BLaER1 treated with 17β-estradiol and CSF1 and Interleukin-3, amounts not matched to agents 10 nM and 100 nM (cell line): ENCODE data around the gene PLAA.

Experiments used
- H3K27ac ChIP-seq, 11 experiments: shearing (Covaris generic); formaldehyde crosslinking; 2 replicates each; pipeline ENCODE4 v1.8.1; 2022
- H3K27me3 ChIP-seq, 11 experiments: shearing (Covaris generic); formaldehyde crosslinking; 2 replicates each; pipeline ENCODE4 v1.8.1; 2022
- H3K36me3 ChIP-seq, 11 experiments: shearing (Covaris generic); formaldehyde crosslinking; 2 replicates each; pipeline ENCODE4 v1.8.1; 2022
- H3K4me1 ChIP-seq, 10 experiments: shearing (Covaris generic); formaldehyde crosslinking; 2 replicates each; pipeline ENCODE4 v1.8.1; 2022
- H3K4me2 ChIP-seq, 11 experiments: shearing (Covaris generic); formaldehyde crosslinking; 2 replicates each; pipeline ENCODE4 v1.8.1; 2022
- H3K4me3 ChIP-seq, 10 experiments: shearing (Covaris generic); formaldehyde crosslinking; 2 replicates each; pipeline ENCODE4 v1.8.1; 2022
- H3K9ac ChIP-seq, 11 experiments: shearing (Covaris generic); formaldehyde crosslinking; 2 replicates each; pipeline ENCODE4 v1.8.1; 2022
- H3K9me3 ChIP-seq, 11 experiments: shearing (Covaris generic); formaldehyde crosslinking; replicated peaks in 1 of 11; 2 replicates each; pipeline ENCODE4 v1.8.1; 2022
- H4K20me1 ChIP-seq, 11 experiments: shearing (Covaris generic); formaldehyde crosslinking; 2 replicates each; pipeline ENCODE4 v1.8.1; 2022
- Cebpa-rat ChIP-seq, 11 experiments: shearing (Covaris generic); IDR thresholded peaks; 2 replicates each; pipeline ENCODE4 v1.8.1; 2022

The PLAA gene

GRCh38 chr9:26940779-26941178 is 6.3 kb downstream of the PLAA start:
- Histone ChIP-seq H4K20me1 (peaks cover 22 to 99% (median 81%) of the 10 kb centered on the region in 11 experiments; a peak in 21 of 22 replicates), H3K4me1 (peaks cover 5 to 45% (median 14%) of the 10 kb centered on the region in 10 experiments; a peak in 19 of 20 replicates), H3K4me2 (no peak overlapping the region), H3K4me3 (no peak overlapping the region), H3K27me3 (no peaks in the 10 kb centered on the region), H3K9me3 (peaks cover 7 to 48% (median 26%) of the 10 kb centered on the region in 11 experiments; a peak in 21 of 22 replicates), H3K9ac (no peak overlapping the region), H3K36me3 (peaks cover 10 to 90% (median 61%) of the 10 kb centered on the region in 11 experiments; a peak in 21 of 22 replicates), H3K27ac (no peak overlapping the region)
- TF ChIP-seq Cebpa-rat (IDR thresholded peaks at IDR 0.05) = no peak

GRCh38 chr9:26939955-26940711 is 6.9 kb downstream of the PLAA start:
- no peak for TF ChIP-seq Cebpa-rat (IDR thresholded peaks at IDR 0.05)
- H3K27me3 ChIP-seq = no peaks in the 10 kb centered on the region
- peaks cover 0 to 39% (median 7%) of the 10 kb centered on the region in 10 experiments; a peak in 15 of 20 replicates for H3K4me1 ChIP-seq
- H3K36me3 ChIP-seq = peaks cover 10 to 93% (median 61%) of the 10 kb centered on the region in 11 experiments; a peak in 21 of 22 replicates
- no peak overlapping the region for H3K4me2 ChIP-seq
- H4K20me1 ChIP-seq = peaks cover 28 to 100% (median 81%) of the 10 kb centered on the region in 11 experiments; a peak in 21 of 22 replicates
- H3K9me3 ChIP-seq = peaks cover 7 to 48% (median 26%) of the 10 kb centered on the region in 11 experiments; a peak in 21 of 22 replicates
- H3K4me3 ChIP-seq = no peak overlapping the region
- H3K27ac ChIP-seq = no peak overlapping the region
- H3K9ac ChIP-seq = no peak overlapping the region

DNA sequence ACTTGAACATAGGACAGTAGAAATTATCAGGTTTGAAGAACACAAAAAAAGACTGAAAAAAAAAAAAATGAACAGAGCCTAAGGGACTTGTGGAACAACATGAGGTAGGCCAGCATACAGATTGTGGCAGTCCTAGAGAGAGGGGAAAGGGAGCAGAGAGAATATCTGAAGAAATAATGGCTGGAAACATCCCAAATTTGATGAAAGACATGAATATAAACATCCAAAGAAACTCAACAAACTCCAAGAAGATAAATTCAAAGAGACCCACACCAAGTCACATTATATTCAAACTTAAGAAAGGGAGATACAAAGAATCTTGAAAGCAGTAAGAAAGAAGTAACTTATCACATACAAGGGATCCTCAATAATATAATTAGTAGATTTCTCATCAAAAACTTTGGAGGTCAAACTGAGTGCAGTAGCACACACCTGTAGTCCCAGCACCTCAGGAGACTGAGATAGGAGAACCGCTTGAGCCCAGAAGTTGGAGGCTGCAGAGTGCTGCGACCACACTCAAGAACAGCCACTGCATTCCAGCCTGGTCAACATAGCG is 9.1 kb downstream of the PLAA start:
- Histone ChIP-seq H3K9ac (no peak overlapping the region), H3K4me1 (peaks cover 0 to 21% (median 0%) of the 10 kb centered on the region in 10 experiments; a peak in 6 of 20 replicates), H4K20me1 (peaks cover 35 to 100% (median 78%) of the 10 kb centered on the region in 11 experiments; a peak in 21 of 22 replicates), H3K27me3 (no peaks in the 10 kb centered on the region), H3K4me3 (no peak overlapping the region), H3K9me3 (peaks cover 7 to 40% (median 24%) of the 10 kb centered on the region in 11 experiments; a peak in 21 of 22 replicates), H3K36me3 (peaks cover 17 to 93% (median 67%) of the 10 kb centered on the region in 11 experiments), H3K27ac (no peak overlapping the region), H3K4me2 (0 out of 22 replicates have a peak overlapping the region, but pooled peaks of 1 of the 11 experiments have one; percentile 18)
- no peak for TF ChIP-seq Cebpa-rat (IDR thresholded peaks at IDR 0.05)

- Histone ChIP-seq H3K4me2 (no peak overlapping the region), H4K20me1 (peaks cover 32 to 100% (median 68%) of the 10 kb centered on the region in 11 experiments; a peak in 21 of 22 replicates), H3K27ac (no peak overlapping the region), H3K9me3 (peaks cover 7 to 28% (median 17%) of the 10 kb centered on the region in 11 experiments; a peak in 21 of 22 replicates), H3K27me3 (no peaks in the 10 kb centered on the region), H3K4me1 (peaks cover 0 to 21% (median 0%) of the 10 kb centered on the region in 10 experiments; a peak in 6 of 20 replicates), H3K36me3 (peaks cover 32 to 93% (median 72%) of the 10 kb centered on the region in 11 experiments), H3K4me3 (no peak overlapping the region), H3K9ac (no peak overlapping the region)
- no peak for TF ChIP-seq Cebpa-rat (IDR thresholded peaks at IDR 0.05)
These were observed 11.2 kb downstream of the PLAA start for GRCh38 chr9:26935847-26936246.

GRCh38 chr9:26928902-26929495 is 18.0 kb downstream of the PLAA start:
- H3K36me3 ChIP-seq = peaks cover 88 to 100% (median 95%) of the 10 kb centered on the region in 11 experiments
- peaks cover 0 to 70% (median 29%) of the 10 kb centered on the region in 11 experiments; a peak in 18 of 22 replicates for H4K20me1 ChIP-seq
- no peaks in the 10 kb centered on the region for H3K9me3 ChIP-seq
- no peaks in the 10 kb centered on the region for H3K4me1 ChIP-seq
- H3K27ac ChIP-seq = no peak overlapping the region
- TF ChIP-seq Cebpa-rat (IDR thresholded peaks at IDR 0.05) = no peak
- H3K27me3 ChIP-seq = no peaks in the 10 kb centered on the region
- no peak overlapping the region for H3K4me3 ChIP-seq
- no peak overlapping the region; a peak in 1 of 22 replicates for H3K9ac ChIP-seq
- no peak overlapping the region for H3K4me2 ChIP-seq

- no peak for TF ChIP-seq Cebpa-rat (IDR thresholded peaks at IDR 0.05)
- H3K27me3 ChIP-seq = no peaks in the 10 kb centered on the region
- no peaks in the 10 kb centered on the region for H3K4me1 ChIP-seq
- peaks cover 94 to 100% (median 97%) of the 10 kb centered on the region in 11 experiments for H3K36me3 ChIP-seq
- no peak overlapping the region for H3K9ac ChIP-seq
- H3K4me2 ChIP-seq = no peak overlapping the region
- no peaks in the 10 kb centered on the region for H3K9me3 ChIP-seq
- peaks cover 0 to 40% (median 15%) of the 10 kb centered on the region in 11 experiments; a peak in 18 of 22 replicates for H4K20me1 ChIP-seq
- H3K4me3 ChIP-seq = no peak overlapping the region
- no peak overlapping the region for H3K27ac ChIP-seq
These were observed 21.4 kb downstream of the PLAA start for GRCh38 chr9:26925609-26926008.

DNA sequence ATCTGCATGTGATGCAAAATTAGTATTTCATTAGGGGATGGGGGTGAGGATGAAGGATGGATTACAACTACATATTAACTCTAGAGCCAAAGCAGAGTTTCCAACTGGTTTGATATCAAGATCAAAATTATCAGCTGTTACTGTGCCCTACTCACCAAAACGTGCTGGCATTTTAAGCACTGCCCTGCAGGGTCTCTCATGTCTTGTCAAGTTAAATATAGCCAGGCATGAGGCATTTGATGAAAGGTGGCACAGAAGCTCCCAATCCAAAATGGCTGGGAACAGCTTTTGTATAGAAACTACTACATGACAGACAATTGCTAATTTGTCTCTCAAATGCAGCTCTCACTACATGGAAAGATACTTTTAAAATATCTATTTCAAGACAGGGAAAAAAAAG is 27.3 kb downstream of the PLAA start:
- H3K9ac ChIP-seq = no peak overlapping the region
- no peak overlapping the region for H3K4me2 ChIP-seq
- H4K20me1 ChIP-seq = peaks cover 0 to 11% (median 0%) of the 10 kb centered on the region in 11 experiments; a peak in 1 of 22 replicates
- no peak for TF ChIP-seq Cebpa-rat (IDR thresholded peaks at IDR 0.05)
- H3K4me1 ChIP-seq = no peaks in the 10 kb centered on the region
- no peak overlapping the region for H3K4me3 ChIP-seq
- no peaks in the 10 kb centered on the region for H3K27me3 ChIP-seq
- no peaks in the 10 kb centered on the region for H3K9me3 ChIP-seq
- peaks cover 96 to 100% (median 98%) of the 10 kb centered on the region in 11 experiments for H3K36me3 ChIP-seq
- no peak overlapping the region for H3K27ac ChIP-seq

DNA sequence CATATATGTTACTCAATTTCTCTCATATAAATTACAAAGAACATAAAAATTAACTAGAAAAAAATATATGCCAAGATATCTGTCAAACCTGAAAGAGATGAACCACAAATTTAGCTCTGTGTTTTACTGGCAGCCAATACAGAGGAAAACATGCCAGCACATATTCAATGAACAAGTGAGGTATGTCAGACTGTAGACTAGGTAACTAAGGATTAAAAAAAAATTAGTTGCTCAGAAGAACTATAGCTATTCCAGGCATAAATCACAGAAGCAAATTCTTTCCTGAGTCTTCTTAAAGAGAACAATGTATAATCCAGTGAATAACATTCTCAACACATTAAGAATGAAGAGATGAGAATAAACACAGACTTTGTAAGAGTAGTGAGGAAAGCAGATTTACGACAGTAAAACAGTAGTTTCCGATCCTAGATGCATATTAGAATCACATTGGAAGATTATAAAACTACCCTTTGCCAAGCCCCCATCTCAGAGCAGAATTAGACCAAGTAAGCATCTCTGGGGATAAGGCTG is 33.8 kb downstream of the PLAA start:
- Histone ChIP-seq H4K20me1 (no peaks in the 10 kb centered on the region), H3K27ac (no peak overlapping the region), H3K27me3 (no peaks in the 10 kb centered on the region), H3K36me3 (peaks cover 72 to 100% (median 95%) of the 10 kb centered on the region in 11 experiments), H3K9ac (no peak overlapping the region), H3K4me1 (no peaks in the 10 kb centered on the region), H3K4me2 (no peak overlapping the region), H3K9me3 (no peaks in the 10 kb centered on the region), H3K4me3 (no peak overlapping the region)
- TF ChIP-seq Cebpa-rat (IDR thresholded peaks at IDR 0.05) = no peak
